Right lobe of liver (tissue), 6 donors: ENCODE results near the gene CSN3. TPM values are rescaled to one million over a fixed set of nuclear protein-coding genes. Genes with fewer than 3 reads are reported as not detected.

Experiments
- ATAC-seq, 4 donors: fragments of 200-7000 bp; cut with Tn5 transposase; one replicate each; pipeline ENCODE4 v1.9.1; 2020; ENCODE audit warnings: mild to moderate bottlenecking in 4 of 4, moderate library complexity in 4 of 4
- DNase-seq, 3 donors: peaks; one replicate each; pipeline ENCODE4 v3.0.0-alpha.2; 2020
- H3K27ac ChIP-seq, 3 donors: fragments of 200-600 bp; one replicate each; pipeline ENCODE4 v1.8.0; 2022
- H3K27me3 ChIP-seq, 2 donors: fragments of 200-600 bp; one replicate each; pipeline ENCODE4 v1.8.0; 2022
- H3K36me3 ChIP-seq, 4 donors: fragments of 200-600 bp; sonication (generic) in 1 of 4; one replicate each; pipeline versions ENCODE4 v1.5.1 to v1.8.0; 2017 to 2022; ENCODE audit warnings: control low read depth in 1 of 4
- H3K4me1 ChIP-seq, 4 donors: fragments of 200-600 bp; sonication (generic) in 1 of 4; one replicate each; pipeline versions ENCODE4 v1.5.1 to v1.8.0; 2017 to 2022; ENCODE audit warnings: control low read depth in 1 of 4
- H3K4me3 ChIP-seq, 3 donors: fragments of 200-600 bp; one replicate each; pipeline ENCODE4 v1.8.0; 2022
- H3K9me3 ChIP-seq, 4 donors: fragments of 200-600 bp; sonication (generic) in 1 of 4; one replicate each; pipeline versions ENCODE4 v1.5.1 to v1.8.0; 2017 to 2022; ENCODE audit warnings: control low read depth in 1 of 4
- CTCF ChIP-seq, 4 donors: fragments of 200-600 bp in 3 of 4; fragments of 450-650 bp in 1 of 4; IDR thresholded peaks; one replicate each; pipeline versions ENCODE4 v1.5.1 to v1.8.0; 2016 to 2022; ENCODE audit warnings: antibody characterized with exemption in 4 of 4, mild to moderate bottlenecking in 2 of 4
- POLR2A ChIP-seq: fragments of 450-650 bp; IDR thresholded peaks from one replicate; pipeline ENCODE4 v1.6.1; 2017; ENCODE audit warnings: antibody characterized with exemption, mild to moderate bottlenecking
- WGBS: methylation state at CpG from one replicate; pipeline ENCODE4 v1.1.6; 2018; ENCODE audit warnings: low coverage, low lambda C conversion rate; ENCODE audit not compliant: insufficient coverage; ENCODE audit errors: missing lambda C conversion rate; 5-methylcytosine and 5-hydroxymethylcytosine counted together
- intact Hi-C, 2 donors: fragments of 100-400 bp; cut with DNase I; formaldehyde crosslinking; loops; one replicate each; pipeline versions ENCODE4 v1.11.2 to v1.14.1; 2022
- total RNA-seq, 6 experiments: library from RNA; depleted of rRNA in 2 of 6; stranded (reverse); fragments of >200 nt in 2 of 6; fragmentation: NEBNext Ultra II Directional in 3 of 6; extraction: Animal tissue kit (Norgen Biotek cat#: 25700) in 3 of 6; gene quantifications; one replicate each; pipeline versions ENCODE4 v1.1.0 to v1.2.4, GENCODE V29; 2016 to 2023
- donor health status: DM: no; HTN: yes; CAD: no.
- donor health status: DM: no; HTN: no; CAD: no.
- donor health status: DM: no; HTN: no; CAD: no.
- donor health status: DM: no; HTN: yes; CAD: no.
- donor health status: DM: no; HTN: yes; CAD: no.

The CSN3 gene
- total RNA-seq, 6 experiments from 2014 or later: not detected

GRCh38 chr4:70280567-70280966 is 38.2 kb downstream of the CSN3 start:
- Histone ChIP-seq H3K9me3 (no peaks in the 10 kb centered on the region), H3K4me1 (no peaks in the 10 kb centered on the region), H3K27ac (no peak overlapping the region), H3K27me3 (no peaks in the 10 kb centered on the region), H3K36me3 (no peaks in the 10 kb centered on the region), H3K4me3 (no peak overlapping the region)
- ATAC-seq (no peak), DNase-seq (no peak)
- intact Hi-C loops: no loop called here
- TF ChIP-seq POLR2A (no peak), CTCF (IDR thresholded peaks at IDR 0.05) (no peak)
- WGBS: no CpG with 5 or more reads among the region's 1 CpG

GRCh38 chr4:70288651-70289050 is 46.3 kb downstream of the CSN3 start:
- no peak for ATAC-seq
- Histone ChIP-seq H3K36me3 (no peaks in the 10 kb centered on the region), H3K27me3 (no peaks in the 10 kb centered on the region), H3K9me3 (no peaks in the 10 kb centered on the region), H3K4me3 (no peak overlapping the region), H3K4me1 (no peaks in the 10 kb centered on the region), H3K27ac (no peak overlapping the region)
- no peak for DNase-seq
- WGBS: 75% methylated on average over 1 of the region's 1 CpG
- TF ChIP-seq POLR2A (no peak), CTCF (IDR thresholded peaks at IDR 0.05) (no peak)
- intact Hi-C loops: no loop called here

- WGBS: 13% methylated on average over 2 of the region's 2 CpGs
- no peak overlapping the region for H3K4me3 ChIP-seq
- H3K27me3 ChIP-seq: no peaks in the 10 kb centered on the region
- no peaks in the 10 kb centered on the region for H3K36me3 ChIP-seq
- DNase-seq (no peak), ATAC-seq (no peak)
- intact Hi-C loops: no loop called here
- TF ChIP-seq CTCF (IDR thresholded peaks at IDR 0.05): no peak
- no peak for TF ChIP-seq POLR2A
- H3K4me1 ChIP-seq: no peaks in the 10 kb centered on the region
- H3K27ac ChIP-seq: no peak overlapping the region
- H3K9me3 ChIP-seq: no peaks in the 10 kb centered on the region
Measured at GRCh38 chr4:70291341-70291740, 48.9 kb downstream of the CSN3 start.

- TF ChIP-seq POLR2A (no peak), CTCF (IDR thresholded peaks at IDR 0.05) (no peak)
- Histone ChIP-seq H3K9me3 (no peaks in the 10 kb centered on the region), H3K36me3 (no peaks in the 10 kb centered on the region), H3K4me1 (no peaks in the 10 kb centered on the region), H3K4me3 (no peak overlapping the region), H3K27me3 (no peaks in the 10 kb centered on the region), H3K27ac (no peak overlapping the region)
- ATAC-seq (no peak), DNase-seq (no peak)
- intact Hi-C loops: no loop called here
Measured at GRCh38 chr4:70297576-70297975, 55.2 kb downstream of the CSN3 start.

- H3K27ac ChIP-seq: no peak overlapping the region
- no CpG with 5 or more reads among the region's 1 CpG for WGBS
- H3K36me3 ChIP-seq: no peaks in the 10 kb centered on the region
- intact Hi-C loops: no loop called here
- no peak for ATAC-seq
- DNase-seq: no peak
- H3K27me3 ChIP-seq: no peaks in the 10 kb centered on the region
- H3K4me1 ChIP-seq: no peaks in the 10 kb centered on the region
- H3K4me3 ChIP-seq: no peak overlapping the region
- TF ChIP-seq CTCF (IDR thresholded peaks at IDR 0.05): no peak
- TF ChIP-seq POLR2A: no peak
- no peaks in the 10 kb centered on the region for H3K9me3 ChIP-seq
Measured at GRCh38 chr4:70298051-70298450, 55.7 kb downstream of the CSN3 start.
